NB4 (cell line): ENCODE results near the gene NKX2-8.

Experiments used
- CTCF ChIP-seq: IDR thresholded peaks from one replicate; pipeline ENCODE4 v1.5.1; 2012; ENCODE audit warnings: low read depth, low read length
- MAX ChIP-seq: IDR thresholded peaks from 2 replicates; pipeline ENCODE4 v1.6.1; 2011; ENCODE audit warnings: low read depth, low read length
- MYC ChIP-seq: IDR thresholded peaks from 2 replicates; pipeline ENCODE4 v1.6.1; 2011; ENCODE audit warnings: low read depth, low read length
- POLR2A ChIP-seq: IDR thresholded peaks from 2 replicates; pipeline ENCODE4 v1.6.1; 2011; ENCODE audit warnings: mild to moderate bottlenecking; ENCODE audit not compliant: insufficient read length; ENCODE audit errors: extremely low read depth

GRCh38 chr14:36605506-36605857 lies 23.1 kb upstream of the NKX2-8 start:
- TF ChIP-seq CTCF: peak; percentile 14
- no peak for TF ChIP-seq POLR2A
- TF ChIP-seq MAX: no peak
- TF ChIP-seq MYC: no peak
